MM.1S (cell line): Measurements from ENCODE around the gene KCTD2.
"Not testable (repeated sequence)": the region's sequence is repeated elsewhere in the genome, so short reads cannot be mapped to it uniquely, and the experiment has no call there.

Source experiments
- EZH2 ChIP-seq: fragments of 300-600 bp; sonication (generic); optimal IDR thresholded peaks from 2 replicates; pipeline ENCODE3; 2017; ENCODE audit warnings: low read depth, mild to moderate bottlenecking, antibody characterized with exemption, low read length, mixed read lengths
- TF ChIP-seq, protein P1 (sequence below): fragments of 300-600 bp; sonication (generic); IDR thresholded peaks from 2 replicates; pipeline ENCODE4 v1.5.1; 2016; ENCODE audit warnings: antibody characterized with exemption, low read length, mixed read lengths

- TF ChIP-seq, protein P1, sequence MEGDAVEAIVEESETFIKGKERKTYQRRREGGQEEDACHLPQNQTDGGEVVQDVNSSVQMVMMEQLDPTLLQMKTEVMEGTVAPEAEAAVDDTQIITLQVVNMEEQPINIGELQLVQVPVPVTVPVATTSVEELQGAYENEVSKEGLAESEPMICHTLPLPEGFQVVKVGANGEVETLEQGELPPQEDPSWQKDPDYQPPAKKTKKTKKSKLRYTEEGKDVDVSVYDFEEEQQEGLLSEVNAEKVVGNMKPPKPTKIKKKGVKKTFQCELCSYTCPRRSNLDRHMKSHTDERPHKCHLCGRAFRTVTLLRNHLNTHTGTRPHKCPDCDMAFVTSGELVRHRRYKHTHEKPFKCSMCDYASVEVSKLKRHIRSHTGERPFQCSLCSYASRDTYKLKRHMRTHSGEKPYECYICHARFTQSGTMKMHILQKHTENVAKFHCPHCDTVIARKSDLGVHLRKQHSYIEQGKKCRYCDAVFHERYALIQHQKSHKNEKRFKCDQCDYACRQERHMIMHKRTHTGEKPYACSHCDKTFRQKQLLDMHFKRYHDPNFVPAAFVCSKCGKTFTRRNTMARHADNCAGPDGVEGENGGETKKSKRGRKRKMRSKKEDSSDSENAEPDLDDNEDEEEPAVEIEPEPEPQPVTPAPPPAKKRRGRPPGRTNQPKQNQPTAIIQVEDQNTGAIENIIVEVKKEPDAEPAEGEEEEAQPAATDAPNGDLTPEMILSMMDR: not testable (repeated sequence)
- not testable (repeated sequence) for TF ChIP-seq EZH2
Observed at GRCh38 chr17:75045946-75046406, 1.0 kb upstream of the KCTD2 start.
